Measurements from ENCODE around the gene FZD8. TPM values are rescaled to one million over a fixed set of nuclear protein-coding genes. Genes with fewer than 3 reads are reported as not detected.
A peak's percentile ranks its signal among the peaks of the same experiment; 100 is the strongest.

FZD8 gene
- total RNA-seq, 1 donor from 2014 or later, result 45.9 TPM

DNA sequence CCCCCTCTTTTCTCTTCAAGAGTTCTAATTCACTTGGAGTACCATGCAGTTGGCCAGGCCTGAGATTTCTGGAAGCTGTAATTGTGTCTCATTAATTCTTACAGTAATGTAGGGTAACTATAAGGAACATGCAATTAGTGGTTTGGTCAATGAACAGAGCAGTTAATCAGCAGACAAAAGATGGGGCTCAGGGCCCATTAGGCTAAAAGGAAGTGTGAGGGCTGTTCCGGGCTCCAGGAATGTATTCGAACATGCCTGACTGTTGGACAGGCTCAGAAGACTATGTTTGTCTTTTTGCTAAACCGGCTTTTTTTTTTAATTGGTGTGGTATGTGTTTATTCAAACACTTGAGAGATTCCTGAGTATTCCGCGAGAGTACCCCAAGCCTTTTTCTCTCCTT, 42.5 kb upstream of the FZD8 start:
- Mint-ChIP-seq H3K4me1 (ENCODE audit: unreplicated experiment) (no peaks in the 10 kb centered on the region), H3K27ac (ENCODE audit: unreplicated experiment) (no peak overlapping the region), H3K4me3 (ENCODE audit: unreplicated experiment) (no peak overlapping the region), H3K27me3 (ENCODE audit: unreplicated experiment) (peaks cover 2% of the 10 kb centered on the region), H3K9me3 (ENCODE audit: unreplicated experiment) (no peaks in the 10 kb centered on the region), H3K36me3 (ENCODE audit: low read depth, unreplicated experiment) (no peaks in the 10 kb centered on the region)
- no peak for DNase-seq (ENCODE audit: low spot score)
- TF ChIP-seq, protein P1, sequence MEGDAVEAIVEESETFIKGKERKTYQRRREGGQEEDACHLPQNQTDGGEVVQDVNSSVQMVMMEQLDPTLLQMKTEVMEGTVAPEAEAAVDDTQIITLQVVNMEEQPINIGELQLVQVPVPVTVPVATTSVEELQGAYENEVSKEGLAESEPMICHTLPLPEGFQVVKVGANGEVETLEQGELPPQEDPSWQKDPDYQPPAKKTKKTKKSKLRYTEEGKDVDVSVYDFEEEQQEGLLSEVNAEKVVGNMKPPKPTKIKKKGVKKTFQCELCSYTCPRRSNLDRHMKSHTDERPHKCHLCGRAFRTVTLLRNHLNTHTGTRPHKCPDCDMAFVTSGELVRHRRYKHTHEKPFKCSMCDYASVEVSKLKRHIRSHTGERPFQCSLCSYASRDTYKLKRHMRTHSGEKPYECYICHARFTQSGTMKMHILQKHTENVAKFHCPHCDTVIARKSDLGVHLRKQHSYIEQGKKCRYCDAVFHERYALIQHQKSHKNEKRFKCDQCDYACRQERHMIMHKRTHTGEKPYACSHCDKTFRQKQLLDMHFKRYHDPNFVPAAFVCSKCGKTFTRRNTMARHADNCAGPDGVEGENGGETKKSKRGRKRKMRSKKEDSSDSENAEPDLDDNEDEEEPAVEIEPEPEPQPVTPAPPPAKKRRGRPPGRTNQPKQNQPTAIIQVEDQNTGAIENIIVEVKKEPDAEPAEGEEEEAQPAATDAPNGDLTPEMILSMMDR (IDR thresholded peaks at IDR 0.05; ENCODE audit: unreplicated experiment), result no peak

DNA sequence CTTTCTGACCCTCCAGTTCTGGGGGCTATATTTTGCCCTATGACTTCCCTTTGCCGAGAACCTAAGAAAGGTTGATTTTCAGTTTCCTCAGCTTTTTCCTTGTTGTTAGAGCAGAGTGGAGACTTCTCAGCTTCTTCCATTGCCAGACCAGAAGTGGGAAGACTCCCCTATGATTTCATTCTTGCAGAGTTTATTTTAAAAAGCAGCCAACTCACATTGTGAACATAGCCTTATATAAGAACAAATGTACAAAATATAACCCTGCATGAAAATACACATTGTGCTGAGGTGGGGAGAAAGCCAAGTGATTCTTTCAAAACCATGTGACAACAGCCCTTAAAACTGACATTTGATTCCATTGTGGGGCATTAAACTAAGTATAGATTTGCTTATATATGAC, 33.8 kb upstream of the FZD8 start:
- H3K4me3 Mint-ChIP-seq (ENCODE audit: unreplicated experiment), result no peak overlapping the region
- DNase-seq (ENCODE audit: low spot score), result no peak
- H3K36me3 Mint-ChIP-seq (ENCODE audit: low read depth, unreplicated experiment), result no peaks in the 10 kb centered on the region
- TF ChIP-seq, protein P1 (IDR thresholded peaks at IDR 0.05; ENCODE audit: unreplicated experiment), result no peak
- no peak overlapping the region for H3K27ac Mint-ChIP-seq (ENCODE audit: unreplicated experiment)
- no peaks in the 10 kb centered on the region for H3K9me3 Mint-ChIP-seq (ENCODE audit: unreplicated experiment)
- H3K4me1 Mint-ChIP-seq (ENCODE audit: unreplicated experiment), result no peaks in the 10 kb centered on the region
- no peaks in the 10 kb centered on the region for H3K27me3 Mint-ChIP-seq (ENCODE audit: unreplicated experiment)

DNA sequence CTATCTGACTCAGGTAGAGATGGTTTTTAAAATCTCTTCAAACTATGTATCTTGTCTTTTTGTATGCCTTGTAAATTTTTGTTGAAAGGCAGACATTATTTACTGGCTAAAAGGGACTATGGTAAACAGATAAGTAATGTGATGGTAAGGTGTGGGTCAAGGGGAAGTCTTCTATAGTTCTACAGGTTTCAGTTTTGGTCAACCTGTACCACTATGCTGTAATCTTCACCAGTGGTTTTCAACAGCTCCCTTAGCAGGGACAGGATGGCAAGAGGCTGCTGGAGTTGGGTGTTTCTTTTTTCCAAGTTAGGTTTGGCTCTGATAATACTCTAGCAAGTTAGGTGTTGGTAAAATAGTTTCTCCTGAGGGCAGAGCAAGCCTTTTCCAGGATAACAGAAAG, 32.7 kb upstream of the FZD8 start:
- H3K27ac Mint-ChIP-seq (ENCODE audit: unreplicated experiment), result no peak overlapping the region
- H3K27me3 Mint-ChIP-seq (ENCODE audit: unreplicated experiment), result no peaks in the 10 kb centered on the region
- no peaks in the 10 kb centered on the region for H3K36me3 Mint-ChIP-seq (ENCODE audit: low read depth, unreplicated experiment)
- no peak overlapping the region for H3K4me3 Mint-ChIP-seq (ENCODE audit: unreplicated experiment)
- no peaks in the 10 kb centered on the region for H3K4me1 Mint-ChIP-seq (ENCODE audit: unreplicated experiment)
- DNase-seq (ENCODE audit: low spot score), result no peak
- TF ChIP-seq, protein P1 (IDR thresholded peaks at IDR 0.05; ENCODE audit: unreplicated experiment), result no peak
- H3K9me3 Mint-ChIP-seq (ENCODE audit: unreplicated experiment), result no peaks in the 10 kb centered on the region

DNA sequence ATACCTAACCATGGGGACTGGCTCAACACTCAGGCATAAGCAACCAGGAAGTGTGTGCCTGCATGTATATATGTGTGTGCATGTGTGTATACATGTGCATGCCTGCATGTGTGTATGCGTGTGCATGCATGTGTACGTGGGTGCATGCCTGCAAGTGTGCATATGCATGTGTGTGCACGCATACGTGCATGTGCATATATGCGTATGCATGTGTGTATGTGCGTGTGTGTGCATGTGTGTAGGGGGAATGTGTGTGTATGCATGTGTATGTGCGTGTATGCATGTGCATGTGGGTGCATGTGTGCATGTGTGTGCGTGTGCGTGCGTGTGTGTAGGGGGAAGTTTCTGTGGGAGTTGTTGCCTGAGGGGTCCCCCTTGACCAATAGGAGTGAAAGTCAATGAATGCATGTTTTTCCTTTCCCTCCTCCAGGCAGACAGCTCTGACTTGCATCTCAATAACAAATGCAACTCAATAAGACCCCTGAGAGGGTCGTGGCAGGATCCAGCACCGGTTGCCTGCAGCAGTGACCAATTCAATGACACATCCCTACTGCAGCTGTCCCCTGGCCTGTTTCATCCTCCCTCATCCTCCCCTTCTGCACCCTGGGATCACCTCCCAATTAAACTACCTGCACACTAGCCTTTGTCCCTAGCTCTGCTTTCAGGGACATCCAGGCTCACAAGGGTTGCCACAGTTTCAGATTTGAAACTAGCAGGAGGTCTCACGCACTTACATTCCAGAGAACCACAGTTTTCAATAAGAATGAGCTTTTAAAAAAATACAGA, 27.0 kb upstream of the FZD8 start:
- Mint-ChIP-seq H3K27me3 (ENCODE audit: unreplicated experiment) (peaks cover 8% of the 10 kb centered on the region), H3K4me3 (ENCODE audit: unreplicated experiment) (no peak overlapping the region), H3K36me3 (ENCODE audit: low read depth, unreplicated experiment) (peaks cover 15% of the 10 kb centered on the region), H3K4me1 (ENCODE audit: unreplicated experiment) (no peaks in the 10 kb centered on the region), H3K27ac (ENCODE audit: unreplicated experiment) (no peak overlapping the region), H3K9me3 (ENCODE audit: unreplicated experiment) (peaks cover 7% of the 10 kb centered on the region)
- TF ChIP-seq, protein P1 (IDR thresholded peaks at IDR 0.05; ENCODE audit: unreplicated experiment), result no peak
- DNase-seq (ENCODE audit: low spot score), result no peak

DNA sequence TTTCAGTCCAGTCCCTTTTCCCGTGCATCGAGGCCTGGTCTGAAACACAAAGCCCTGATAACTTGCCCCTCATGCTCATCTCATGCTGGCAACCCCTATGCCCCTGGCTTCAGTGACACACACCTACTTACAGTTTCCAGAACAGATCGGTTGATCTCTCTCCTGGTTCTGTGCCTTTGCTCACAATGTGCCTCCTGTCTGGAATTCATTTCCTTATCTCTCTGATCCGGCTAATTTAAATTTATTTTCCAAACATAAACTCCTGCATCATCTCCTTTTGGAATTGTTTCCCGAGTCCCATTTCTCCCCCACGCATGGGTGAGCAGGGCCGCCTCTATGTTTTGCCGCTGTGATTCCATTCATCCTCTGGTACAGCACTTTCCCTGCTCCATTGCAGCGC, 25.9 kb upstream of the FZD8 start:
- H3K4me1 Mint-ChIP-seq (ENCODE audit: unreplicated experiment), result no peaks in the 10 kb centered on the region
- H3K9me3 Mint-ChIP-seq (ENCODE audit: unreplicated experiment), result peaks cover 7% of the 10 kb centered on the region
- peak overlapping the region; percentile 58 for H3K27ac Mint-ChIP-seq (ENCODE audit: unreplicated experiment)
- H3K4me3 Mint-ChIP-seq (ENCODE audit: unreplicated experiment), result peak overlapping the region; percentile 30
- H3K36me3 Mint-ChIP-seq (ENCODE audit: low read depth, unreplicated experiment), result peaks cover 15% of the 10 kb centered on the region
- TF ChIP-seq, protein P1 (IDR thresholded peaks at IDR 0.05; ENCODE audit: unreplicated experiment), result no peak
- peaks cover 8% of the 10 kb centered on the region for H3K27me3 Mint-ChIP-seq (ENCODE audit: unreplicated experiment)
- DNase-seq (ENCODE audit: low spot score), result no peak

Data from endothelial cell (in vitro differentiated cells).